Stimulated activated CD4-positive, alpha-beta T cell treated with anti-CD3 and anti-CD28 coated beads, Interleukin-1b, Interleukin-23, amount 100 ng/mL, for 4 hours (primary cell): ENCODE data around the gene PNMA3.
"Not testable (repeated sequence)": the region's sequence is repeated elsewhere in the genome, so short reads cannot be mapped to it uniquely, and the experiment has no call there.

Experiments
- DNase-seq, 2 donors: peaks; one replicate each; pipeline ENCODE4 v3.0.0-alpha.2; 2020; ENCODE audit warnings: low read depth in 2 of 2

Gene PNMA3

GRCh38 chrX:153073331-153073730 is 17.1 kb downstream of the PNMA3 start:
- DNase-seq, result not testable (repeated sequence)

- DNase-seq, result no peak
These were observed 18.1 kb downstream of the PNMA3 start for GRCh38 chrX:153074262-153074899.

GRCh38 chrX:153074935-153075334 is 18.7 kb downstream of the PNMA3 start:
- no peak for DNase-seq

GRCh38 chrX:153075366-153075765 is 19.1 kb downstream of the PNMA3 start:
- no peak for DNase-seq

GRCh38 chrX:153077437-153078135 is 21.3 kb downstream of the PNMA3 start:
- DNase-seq, result not testable (repeated sequence)

GRCh38 chrX:153083238-153083923 is 27.1 kb downstream of the PNMA3 start:
- not testable (repeated sequence) for DNase-seq

- no peak for DNase-seq
These were observed 46.1 kb downstream of the PNMA3 start for GRCh38 chrX:153102418-153102817.

GRCh38 chrX:153104959-153105358 is 48.7 kb downstream of the PNMA3 start:
- not testable (repeated sequence) for DNase-seq

GRCh38 chrX:153106092-153106801 is 50.0 kb downstream of the PNMA3 start:
- DNase-seq, result not testable (repeated sequence)
